HUES6 (cell line): ENCODE data around the gene RIPOR3.

ENCODE experiments used
- H3K27ac ChIP-seq: 2 replicates; pipeline ENCODE4 v1.7.0; 2013; ENCODE audit warnings: low read depth, mild to moderate bottlenecking, low read length, inconsistent platforms
- H3K27me3 ChIP-seq: 2 replicates; pipeline ENCODE4 v1.6.1; 2013; ENCODE audit warnings: low read length; ENCODE audit not compliant: control insufficient read depth, insufficient read depth
- H3K36me3 ChIP-seq: 2 replicates; pipeline ENCODE4 v1.6.1; 2013; ENCODE audit warnings: low read length; ENCODE audit not compliant: control insufficient read depth, insufficient read depth
- H3K4me1 ChIP-seq: 2 replicates; pipeline ENCODE4 v1.6.1; 2013; ENCODE audit warnings: low read length; ENCODE audit not compliant: control insufficient read depth, insufficient read depth
- H3K4me3 ChIP-seq: 2 replicates; pipeline ENCODE4 v1.5.1; 2013; ENCODE audit warnings: low read depth, low read length
- H3K9ac ChIP-seq: one replicate; pipeline ENCODE4 v1.6.1; 2013; ENCODE audit warnings: mild to moderate bottlenecking, low read length
- H3K9me3 ChIP-seq: 2 replicates; pipeline ENCODE4 v1.6.1; 2013; ENCODE audit warnings: low read depth, low read length; ENCODE audit not compliant: control insufficient read depth, insufficient read depth

The RIPOR3 gene

DNA sequence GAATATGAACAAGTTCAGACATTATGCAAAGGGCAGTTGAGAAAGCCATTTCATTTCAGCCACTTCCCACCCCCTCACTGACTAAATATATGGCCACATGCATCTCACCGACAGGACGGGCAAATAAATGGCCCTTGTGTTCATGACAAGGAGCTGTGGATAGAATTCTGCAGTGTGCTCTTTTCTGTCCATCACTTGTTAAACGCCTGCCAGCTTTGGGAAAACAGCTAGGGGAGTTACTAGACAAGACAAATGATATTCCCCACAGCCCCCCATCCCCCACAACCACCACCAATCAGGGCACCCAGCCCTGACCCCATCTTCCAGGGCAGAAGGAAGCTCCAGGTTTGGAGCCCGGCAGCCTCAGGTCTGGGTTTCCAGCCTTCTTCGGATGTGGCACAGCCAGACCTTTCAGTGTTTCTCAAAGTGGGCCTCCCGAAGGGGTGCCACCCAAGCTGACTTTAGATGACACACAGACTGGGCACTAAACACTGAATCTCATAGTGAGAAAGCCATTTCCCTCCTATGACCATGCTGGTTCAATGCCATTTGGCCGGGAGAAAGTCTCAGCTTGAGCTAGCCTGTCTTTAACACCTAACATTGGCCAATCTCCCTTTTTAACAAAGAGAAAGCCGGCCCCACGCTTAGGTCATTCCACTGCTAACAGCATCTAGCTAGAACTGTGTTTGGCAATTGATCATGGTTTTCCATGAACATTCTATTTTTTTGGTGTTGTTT lies 4.0 kb upstream of the RIPOR3 start:
- H3K27ac ChIP-seq, result no peak overlapping the region
- H3K9ac ChIP-seq, result no peak overlapping the region
- no peaks in the 10 kb centered on the region for H3K36me3 ChIP-seq
- peaks cover 27% of the 10 kb centered on the region for H3K4me1 ChIP-seq
- no peaks in the 10 kb centered on the region for H3K27me3 ChIP-seq
- no peaks in the 10 kb centered on the region for H3K9me3 ChIP-seq
- H3K4me3 ChIP-seq, result no peak overlapping the region

DNA sequence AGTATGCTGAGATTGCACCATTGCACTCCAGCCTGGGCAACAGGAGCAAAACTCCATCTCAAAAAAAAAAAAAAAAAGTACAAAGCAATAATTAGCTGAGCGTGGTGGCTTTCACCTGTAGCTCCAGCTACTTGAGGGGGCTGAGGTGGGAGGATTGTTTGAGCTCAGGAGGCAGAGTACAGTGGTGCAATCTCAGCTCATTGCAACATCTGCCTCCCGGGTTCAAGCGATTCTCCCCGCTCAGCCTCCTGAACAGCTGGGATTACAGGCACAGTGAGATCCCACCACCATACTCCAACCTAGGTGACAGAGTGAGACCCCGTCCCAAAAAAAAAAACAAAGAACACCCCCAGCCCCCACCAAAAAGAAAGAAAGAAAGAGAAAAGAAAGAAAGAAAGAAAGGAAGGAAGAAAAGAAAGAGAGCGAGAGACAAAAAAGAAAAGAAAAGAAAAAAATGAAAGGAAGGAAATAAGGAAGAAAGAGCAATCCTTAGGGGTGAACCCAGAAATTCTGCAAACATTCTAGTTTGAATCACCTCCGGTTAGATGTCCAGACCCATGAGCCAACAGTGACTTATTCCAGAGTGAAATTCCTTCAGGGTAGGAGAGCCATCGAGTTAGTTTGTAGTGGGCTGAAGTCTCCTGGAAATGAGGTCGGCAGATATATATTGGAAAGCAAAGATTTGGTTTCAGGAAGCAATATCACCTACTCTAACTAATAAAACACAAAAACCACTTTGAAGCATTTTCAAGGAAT lies 3.2 kb upstream of the RIPOR3 start:
- H3K36me3 ChIP-seq, result no peaks in the 10 kb centered on the region
- H3K27ac ChIP-seq, result no peak overlapping the region
- H3K9me3 ChIP-seq, result no peaks in the 10 kb centered on the region
- no peaks in the 10 kb centered on the region for H3K27me3 ChIP-seq
- no peak overlapping the region for H3K4me3 ChIP-seq
- no peak overlapping the region for H3K9ac ChIP-seq
- peaks cover 35% of the 10 kb centered on the region for H3K4me1 ChIP-seq

DNA sequence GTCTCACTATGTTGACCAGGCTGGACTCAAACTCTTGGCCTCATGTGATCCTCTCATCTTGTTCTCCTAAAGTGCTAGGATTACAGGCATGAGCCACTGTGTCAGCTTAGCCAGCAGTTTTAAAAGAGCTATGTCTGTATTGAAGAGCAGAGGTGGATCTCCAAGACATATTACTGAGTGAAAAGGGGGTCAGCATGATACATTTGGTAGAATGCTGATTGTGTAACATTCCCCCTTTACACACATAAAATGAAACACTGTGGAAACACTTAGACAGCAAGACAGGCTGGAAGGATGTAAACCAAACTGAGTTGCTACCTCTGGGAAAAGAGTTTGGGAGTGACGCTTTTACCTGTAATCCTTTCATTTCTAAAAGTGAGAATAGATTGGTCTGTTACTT lies 1.7 kb upstream of the RIPOR3 start:
- Histone ChIP-seq H3K9ac (no peak overlapping the region), H3K27ac (no peak overlapping the region), H3K27me3 (no peaks in the 10 kb centered on the region), H3K4me3 (no peak overlapping the region), H3K9me3 (no peaks in the 10 kb centered on the region), H3K36me3 (no peaks in the 10 kb centered on the region), H3K4me1 (peaks cover 37% of the 10 kb centered on the region)

DNA sequence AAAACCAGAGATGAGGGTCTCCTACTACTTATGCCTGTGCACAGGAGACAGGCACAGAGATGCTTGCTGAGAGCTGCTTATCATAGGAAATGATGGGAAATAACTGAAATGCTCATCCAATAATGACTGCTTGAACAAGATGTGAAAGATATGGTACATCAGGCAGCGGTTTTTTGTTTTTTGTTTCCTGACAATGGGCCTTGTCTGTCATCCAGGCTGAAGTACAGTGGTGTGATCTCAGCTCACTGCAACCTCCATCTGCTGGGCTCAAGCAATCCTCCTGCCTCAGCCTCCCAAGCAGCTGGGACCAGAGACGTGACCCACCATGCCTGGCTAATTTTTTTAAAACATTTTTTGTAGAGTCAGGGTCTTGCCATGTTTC lies 1.2 kb upstream of the RIPOR3 start:
- Histone ChIP-seq H3K27ac (no peak overlapping the region), H3K36me3 (no peaks in the 10 kb centered on the region), H3K9ac (no peak overlapping the region), H3K4me3 (peak overlapping the region; percentile 61; the same call in 1 of the 2 replicates), H3K27me3 (no peaks in the 10 kb centered on the region), H3K9me3 (no peaks in the 10 kb centered on the region), H3K4me1 (peaks cover 37% of the 10 kb centered on the region)

DNA sequence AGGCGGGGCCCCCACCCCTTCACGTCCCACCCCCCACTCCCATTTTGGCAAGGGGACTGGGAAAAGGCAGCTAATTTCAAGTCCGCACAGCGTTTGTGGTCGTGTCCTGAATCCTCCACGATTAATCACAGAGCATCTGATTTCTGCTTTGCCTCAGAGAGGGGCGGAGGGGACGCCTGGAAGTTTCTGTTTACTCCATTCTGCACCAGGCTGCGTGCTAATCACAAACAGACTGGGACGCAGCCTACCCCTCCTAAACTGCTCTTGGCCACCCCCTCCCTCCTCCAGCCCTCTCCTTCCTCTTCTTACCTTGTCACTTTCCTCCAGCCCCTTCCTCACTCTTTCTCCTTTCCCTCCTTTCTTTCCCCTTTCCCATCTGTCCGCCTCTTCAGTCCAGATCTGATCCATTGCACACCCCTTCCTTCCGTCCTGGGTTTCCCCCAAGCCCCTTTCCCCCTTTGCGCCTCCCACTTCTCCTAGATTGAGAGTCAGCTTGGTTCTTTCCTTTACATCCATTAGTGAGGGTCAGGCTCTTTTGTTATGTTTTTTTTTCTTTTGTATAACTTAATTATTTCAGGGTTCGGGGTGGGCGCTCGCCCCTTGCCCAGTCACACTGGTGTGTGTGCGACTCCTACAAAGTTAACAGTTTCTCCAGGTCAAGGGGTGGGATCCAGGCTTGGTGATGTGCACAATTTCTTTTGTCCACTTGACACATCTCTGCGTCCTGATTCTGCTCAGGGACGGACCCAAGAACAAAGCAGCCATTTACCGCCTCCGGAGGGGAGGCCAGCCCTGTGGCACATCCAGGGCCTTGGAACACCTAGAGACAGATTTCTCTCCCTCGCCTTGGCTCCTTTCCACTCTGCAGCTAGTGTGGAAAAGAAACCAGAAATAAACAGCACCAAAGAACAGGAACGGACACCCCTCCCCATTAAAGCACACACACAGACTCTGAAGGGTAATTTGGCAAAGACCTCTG lies 520 bp upstream of the RIPOR3 start:
- H3K4me3 ChIP-seq, result peak overlapping the region; percentile 61
- no peak overlapping the region for H3K27ac ChIP-seq
- no peaks in the 10 kb centered on the region for H3K9me3 ChIP-seq
- H3K9ac ChIP-seq, result peak overlapping the region; percentile 30
- peaks cover 40% of the 10 kb centered on the region for H3K4me1 ChIP-seq
- H3K27me3 ChIP-seq, result no peaks in the 10 kb centered on the region
- H3K36me3 ChIP-seq, result no peaks in the 10 kb centered on the region

DNA sequence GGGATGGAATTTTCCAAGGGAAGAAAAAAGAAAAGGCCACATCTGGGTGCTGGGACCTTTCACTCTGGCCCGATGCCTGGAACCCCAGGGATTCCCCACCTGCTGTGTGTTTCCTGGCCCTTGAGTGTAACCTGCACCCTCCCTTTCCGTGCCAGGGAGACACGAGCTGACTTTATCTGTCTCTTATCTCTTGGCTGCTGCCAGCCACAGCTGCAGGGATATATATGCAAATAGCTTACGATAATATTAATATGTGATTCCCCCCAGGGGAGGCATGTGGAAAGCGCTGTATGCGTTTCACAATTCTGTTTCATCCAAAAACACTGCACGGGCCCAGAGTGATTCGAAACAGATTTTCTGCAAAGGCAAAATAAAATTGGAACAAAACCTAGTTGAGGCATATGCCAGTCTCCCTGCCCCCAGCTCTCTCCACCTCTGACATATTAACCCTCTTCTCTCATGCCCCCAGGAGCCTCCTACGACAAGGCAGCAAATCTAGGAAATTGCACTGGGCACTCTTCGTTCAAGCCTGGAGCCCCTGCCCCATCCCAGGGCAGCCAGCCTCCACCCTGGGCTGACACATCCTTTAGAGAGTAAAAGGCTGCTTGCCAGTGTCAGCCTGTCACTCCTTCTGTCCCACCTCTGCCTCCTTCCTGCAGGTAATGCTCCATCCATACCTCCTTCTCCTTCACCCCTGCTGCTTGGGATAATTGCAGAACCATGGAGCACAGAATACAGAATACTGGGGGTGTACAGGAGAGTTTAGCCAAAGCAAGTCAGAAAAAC lies 1.3 kb downstream of the RIPOR3 start:
- H3K9me3 ChIP-seq, result no peaks in the 10 kb centered on the region
- peak overlapping the region; percentile 34 for H3K9ac ChIP-seq
- no peak overlapping the region for H3K27ac ChIP-seq
- H3K4me1 ChIP-seq, result peaks cover 34% of the 10 kb centered on the region
- peak overlapping the region; percentile 61 for H3K4me3 ChIP-seq
- no peaks in the 10 kb centered on the region for H3K36me3 ChIP-seq
- no peaks in the 10 kb centered on the region for H3K27me3 ChIP-seq

DNA sequence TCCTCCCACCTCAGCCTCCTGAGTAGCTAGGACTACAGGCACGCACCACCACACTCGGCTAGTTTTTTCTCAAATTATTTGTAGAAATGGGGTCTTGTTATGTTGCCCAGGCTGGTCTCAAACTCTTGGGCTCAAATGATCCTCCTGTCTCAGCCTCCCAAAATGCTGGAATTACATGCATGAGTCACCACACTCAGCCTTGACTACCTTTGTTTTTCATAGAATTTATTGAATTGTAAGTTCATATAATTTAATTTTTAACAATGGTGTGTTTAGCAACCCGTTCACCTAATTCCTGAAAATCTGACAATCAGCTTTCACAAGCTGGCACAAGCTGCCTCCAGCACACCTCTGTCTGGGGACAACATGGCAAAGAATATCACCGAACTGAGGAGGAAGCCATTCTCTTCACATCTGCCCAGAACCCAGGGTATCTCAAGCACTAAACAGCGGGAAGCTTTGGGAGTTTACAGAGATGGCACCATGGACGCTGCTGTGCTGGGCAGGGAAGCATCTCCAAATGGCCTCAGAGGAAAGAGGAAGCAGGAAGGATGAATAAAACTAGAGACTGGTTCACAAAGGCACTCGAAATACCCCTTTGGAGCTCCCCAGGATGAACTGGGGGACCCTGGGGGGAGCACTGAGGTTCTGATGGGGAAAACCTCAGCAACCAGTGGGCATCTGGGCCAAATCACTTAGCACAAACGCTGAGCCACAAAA lies 2.9 kb downstream of the RIPOR3 start:
- Histone ChIP-seq H3K27me3 (no peaks in the 10 kb centered on the region), H3K9me3 (no peaks in the 10 kb centered on the region), H3K36me3 (no peaks in the 10 kb centered on the region), H3K4me1 (peaks cover 30% of the 10 kb centered on the region), H3K4me3 (no peak overlapping the region), H3K9ac (no peak overlapping the region), H3K27ac (no peak overlapping the region)

DNA sequence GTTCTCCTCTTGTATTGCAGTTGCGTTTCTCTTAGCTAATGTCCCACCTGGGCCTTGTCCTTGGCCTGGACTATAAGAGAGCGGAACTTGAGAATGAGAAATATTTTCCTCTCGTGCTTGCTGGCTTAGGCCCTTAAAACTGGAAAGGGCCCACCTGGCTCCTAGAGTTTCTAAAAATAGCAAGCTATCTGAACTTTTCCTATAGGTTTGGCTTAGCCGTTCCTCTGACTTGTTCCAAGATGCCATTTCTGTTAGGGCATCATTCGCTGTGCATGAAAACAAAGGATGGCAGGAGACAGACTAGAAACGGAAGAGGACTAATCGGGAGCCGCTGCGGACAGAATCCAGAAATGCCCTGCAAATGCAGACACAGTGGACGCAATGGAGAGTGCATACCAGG lies 4.5 kb downstream of the RIPOR3 start:
- no peak overlapping the region for H3K4me3 ChIP-seq
- H3K4me1 ChIP-seq, result peaks cover 23% of the 10 kb centered on the region
- no peaks in the 10 kb centered on the region for H3K36me3 ChIP-seq
- no peaks in the 10 kb centered on the region for H3K27me3 ChIP-seq
- H3K9ac ChIP-seq, result no peak overlapping the region
- H3K9me3 ChIP-seq, result no peaks in the 10 kb centered on the region
- H3K27ac ChIP-seq, result no peak overlapping the region

DNA sequence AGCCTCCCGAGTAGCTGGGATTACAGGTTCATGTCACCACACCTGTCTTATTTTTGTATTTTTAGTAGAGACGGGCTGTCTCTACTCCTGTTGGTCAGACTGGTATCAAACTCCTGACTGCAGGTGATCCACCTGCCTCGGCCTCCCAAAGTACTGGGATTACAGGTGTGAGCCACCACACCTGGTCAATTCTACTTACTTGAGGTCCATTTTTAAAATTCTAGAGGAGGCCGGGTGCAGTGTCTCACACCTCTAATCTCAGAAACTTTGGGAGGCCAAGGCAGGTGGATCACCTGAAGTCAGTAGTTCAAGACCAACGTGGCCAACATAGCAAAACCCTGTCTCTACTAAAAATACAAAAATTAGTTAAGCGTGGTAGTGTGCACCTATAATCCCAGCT lies 7.8 kb downstream of the RIPOR3 start:
- H3K27ac ChIP-seq, result no peak overlapping the region
- H3K4me3 ChIP-seq, result no peak overlapping the region
- no peaks in the 10 kb centered on the region for H3K36me3 ChIP-seq
- no peak overlapping the region for H3K9ac ChIP-seq
- H3K27me3 ChIP-seq, result no peaks in the 10 kb centered on the region
- H3K9me3 ChIP-seq, result no peaks in the 10 kb centered on the region
- peaks cover 4% of the 10 kb centered on the region; the same call in 1 of the 2 replicates for H3K4me1 ChIP-seq
